HG02571 (cell line): ENCODE results near the gene ABTB1.

Experiments used
- ATAC-seq: cut with Tn5 transposase; IDR thresholded peaks from one replicate; pipeline ENCODE4 v1.9.1; 2021; ENCODE audit warnings: mild to moderate bottlenecking, moderate library complexity; ENCODE audit not compliant: unreplicated experiment

The ABTB1 gene

DNA sequence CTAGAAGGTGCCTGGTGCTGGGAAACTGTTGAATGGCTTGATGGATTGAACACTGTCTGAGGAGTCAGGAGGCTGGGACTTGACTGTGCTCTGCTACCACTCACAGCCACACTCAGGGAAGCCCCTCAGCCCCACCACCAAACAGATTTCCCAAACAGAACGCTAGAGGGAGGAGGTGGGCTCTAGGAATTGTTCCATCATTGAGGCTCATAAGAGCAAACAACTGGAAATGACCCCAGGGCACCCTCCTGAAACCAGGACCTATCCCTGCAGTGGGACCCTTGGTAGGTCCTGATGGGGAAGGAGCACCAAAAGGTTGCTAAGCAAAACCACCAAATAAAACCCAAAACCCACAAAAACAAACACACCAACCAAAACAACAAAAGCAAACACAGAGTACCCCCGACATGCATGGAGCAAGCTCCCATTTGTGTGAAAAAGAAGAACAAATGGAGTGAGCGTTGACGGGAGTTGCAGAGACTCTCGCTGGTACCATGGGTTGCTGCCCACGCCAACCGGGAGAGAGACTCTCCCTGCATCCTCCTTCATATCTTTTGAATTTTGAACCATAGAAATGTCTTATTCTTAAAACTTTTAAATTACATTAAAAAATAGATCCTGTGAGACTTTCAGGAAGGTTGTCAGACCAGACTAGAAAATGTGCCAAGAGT, 45.6 kb downstream of the ABTB1 start:
- no peak for ATAC-seq

GRCh38 chr3:127718916-127719290, 46.2 kb downstream of the ABTB1 start:
- ATAC-seq: no peak

DNA sequence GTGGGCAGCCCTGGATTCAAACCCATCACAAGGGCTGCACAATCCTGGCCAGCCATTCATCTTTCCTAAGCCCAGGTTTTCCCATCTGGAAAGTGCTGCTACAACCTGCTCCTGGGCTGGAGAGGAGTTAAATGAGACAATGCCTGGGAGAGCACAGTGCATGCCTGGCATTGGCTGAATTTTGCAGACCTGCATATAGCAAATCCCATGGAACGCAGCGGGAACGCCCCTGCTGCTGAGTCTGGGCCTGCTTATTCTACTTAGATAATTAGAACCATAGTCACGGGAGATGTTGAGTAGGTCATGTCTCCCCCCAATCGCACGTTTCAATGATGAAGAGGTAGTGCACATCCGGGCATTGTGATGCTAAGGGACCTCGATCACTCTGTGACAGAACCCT, 46.6 kb downstream of the ABTB1 start:
- ATAC-seq: no peak

DNA sequence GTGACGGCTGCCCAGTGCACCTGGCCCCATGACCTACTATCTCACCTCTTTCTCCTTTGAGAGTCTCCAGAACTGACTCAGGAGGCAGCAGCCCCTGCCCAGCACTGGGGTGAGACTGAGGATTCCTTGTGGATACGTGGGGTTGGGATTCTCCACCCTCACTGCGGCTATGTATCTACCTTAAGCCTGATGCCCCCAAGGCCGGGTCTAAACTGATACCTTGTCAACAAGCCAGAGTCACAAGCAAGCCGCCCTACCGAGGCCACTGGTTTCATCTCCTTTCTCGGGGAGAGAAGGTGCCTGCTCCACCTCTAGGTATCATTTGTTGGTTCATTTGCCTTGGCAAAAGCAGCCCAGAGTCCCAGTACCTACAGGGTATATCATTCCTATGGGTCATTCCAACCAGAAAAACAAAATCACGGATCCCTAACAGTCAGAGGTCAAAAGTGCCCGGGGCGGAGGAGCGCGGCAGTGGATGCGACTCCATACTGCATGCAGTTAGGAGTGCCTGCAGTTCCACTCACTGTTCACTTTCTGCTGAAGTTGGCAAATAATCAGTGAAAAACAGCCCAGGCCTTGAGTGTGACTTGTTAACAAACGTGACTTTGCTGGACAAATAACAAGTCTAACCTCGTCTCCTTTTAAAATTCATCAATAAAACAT, 47.5 kb downstream of the ABTB1 start:
- no peak for ATAC-seq

DNA sequence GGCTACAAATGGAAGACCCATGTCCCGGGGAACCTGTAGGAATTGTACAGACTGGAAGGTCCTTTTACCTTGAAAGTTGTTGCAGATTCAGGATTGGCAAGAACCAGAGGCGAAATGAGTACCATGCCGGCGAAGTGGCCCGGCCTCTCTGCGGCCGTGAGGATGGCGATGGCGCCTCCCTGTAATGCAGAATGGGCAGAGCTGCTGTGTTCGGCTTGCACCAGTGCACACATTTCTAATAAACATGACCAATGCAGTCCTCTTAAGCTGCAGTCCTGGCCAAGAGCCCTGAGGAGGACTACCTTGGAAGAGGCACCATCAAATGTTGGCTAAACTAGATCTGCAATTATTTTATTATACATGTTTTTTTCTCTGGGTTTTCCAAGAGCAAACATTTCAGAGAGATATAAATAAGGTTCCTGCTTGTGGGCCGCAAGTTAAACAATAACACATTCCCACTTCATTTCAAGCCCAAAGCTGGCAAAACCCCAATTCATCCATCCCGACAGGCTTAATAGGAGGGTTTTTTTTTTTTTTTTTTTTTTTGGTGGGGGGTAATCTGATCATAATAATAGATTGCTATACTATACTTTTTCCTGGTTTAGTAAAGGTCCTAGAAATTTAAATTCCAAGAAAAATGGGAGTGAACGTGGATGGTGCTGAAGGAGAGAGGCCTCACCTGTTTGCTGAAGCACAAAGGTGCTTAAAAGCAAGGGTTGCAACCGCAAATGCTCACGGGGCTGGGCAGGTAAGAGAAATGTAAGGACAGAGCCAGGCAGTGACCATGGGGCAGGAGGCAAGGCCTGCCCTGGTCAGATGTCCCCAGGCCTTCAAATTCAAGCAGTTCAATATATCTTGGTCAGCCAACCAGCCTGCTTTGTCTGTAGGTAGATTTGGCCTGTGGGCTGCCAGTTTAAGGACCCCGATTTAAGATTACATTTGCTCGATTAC, 48.5 kb downstream of the ABTB1 start:
- no peak for ATAC-seq

GRCh38 chr3:127722091-127722784, 49.5 kb downstream of the ABTB1 start:
- no peak for ATAC-seq

DNA sequence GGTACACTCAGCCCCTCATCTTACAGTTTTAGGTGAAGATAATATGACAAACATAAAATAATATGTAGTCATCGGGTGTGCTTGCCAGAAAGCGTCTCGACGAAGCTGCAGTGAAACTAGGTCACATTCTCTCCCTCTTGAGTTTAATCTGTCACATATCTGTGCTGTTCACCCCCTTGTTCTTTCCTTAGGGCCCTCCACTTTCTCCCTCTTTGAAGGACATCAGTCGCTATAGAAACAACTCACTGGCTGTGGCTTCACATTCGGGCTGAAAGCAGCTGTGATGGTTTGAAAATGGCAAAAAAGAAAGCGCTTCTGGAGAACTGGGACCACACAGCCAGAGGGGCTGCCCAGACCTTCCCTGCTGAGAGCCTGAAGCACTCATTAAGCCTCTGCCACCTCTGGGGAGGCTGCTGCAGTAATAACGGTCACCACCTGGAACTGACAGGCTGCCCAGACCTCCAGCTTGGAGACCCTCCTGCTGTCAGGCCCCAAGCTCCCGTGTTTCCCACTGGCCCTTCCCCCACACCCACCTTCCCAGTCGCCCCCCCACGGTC, 50.3 kb downstream of the ABTB1 start:
- no peak for ATAC-seq

DNA sequence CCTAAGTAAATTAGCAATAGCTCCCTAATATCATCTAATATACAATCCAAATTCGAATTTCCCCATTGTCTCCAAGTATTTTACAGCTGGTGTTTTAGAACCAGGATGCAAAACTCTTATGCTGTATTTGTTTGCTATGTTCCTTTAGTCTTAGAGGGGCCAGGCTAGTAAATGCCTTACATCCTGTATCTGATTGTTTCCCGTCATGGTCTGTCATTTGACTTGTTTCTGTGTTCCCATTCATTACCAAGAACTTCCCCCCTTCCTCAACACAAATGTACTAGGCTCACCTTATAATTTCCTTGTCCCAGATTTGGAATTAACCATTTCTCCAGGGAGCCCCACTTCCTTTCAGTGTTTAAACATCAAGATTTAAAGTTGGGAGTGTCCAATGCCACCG, 54.1 kb downstream of the ABTB1 start:
- ATAC-seq: no peak

DNA sequence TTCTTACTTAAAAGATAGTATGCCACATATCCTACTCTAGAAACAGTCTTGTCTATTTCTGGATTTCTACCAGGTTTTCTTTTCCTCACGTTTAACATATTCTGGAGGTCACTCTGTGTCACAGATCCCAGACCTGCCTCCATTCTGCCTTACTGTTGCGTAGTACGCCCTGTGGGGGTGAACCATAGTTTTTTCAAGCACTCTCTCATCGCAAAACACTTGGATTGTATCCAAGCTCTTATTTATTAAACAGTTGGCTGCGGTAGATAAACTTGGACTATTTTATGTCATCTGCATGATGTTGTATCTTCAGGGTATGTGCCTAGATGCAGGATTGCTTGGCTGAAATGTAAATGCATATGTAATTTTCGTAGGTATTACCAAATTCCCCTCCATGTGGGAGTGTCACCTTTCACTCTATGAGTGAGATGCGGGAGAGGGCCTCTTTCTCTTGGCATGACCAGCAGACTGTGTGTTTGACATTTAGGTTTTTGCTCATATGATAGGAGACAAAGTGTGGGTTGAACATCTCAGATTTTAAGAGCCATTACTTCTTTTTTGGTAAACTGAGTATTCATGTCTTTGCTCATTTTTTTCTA, 55.8 kb downstream of the ABTB1 start:
- ATAC-seq: no peak

- ATAC-seq: no peak
Measured at GRCh38 chr3:127729556-127730056, 56.9 kb downstream of the ABTB1 start.

GRCh38 chr3:127730171-127730570, 57.4 kb downstream of the ABTB1 start:
- ATAC-seq: no peak
